ENCODE measurements around the gene SLC9A4. TPM values are rescaled to one million over a fixed set of nuclear protein-coding genes. Genes with fewer than 3 reads are reported as not detected.
"Not testable (repeated sequence)": the region's sequence is repeated elsewhere in the genome, so short reads cannot be mapped to it uniquely, and the experiment has no call there.

Gene SLC9A4
- total RNA-seq, 1 experiment from 2014 or later, result not detected

DNA sequence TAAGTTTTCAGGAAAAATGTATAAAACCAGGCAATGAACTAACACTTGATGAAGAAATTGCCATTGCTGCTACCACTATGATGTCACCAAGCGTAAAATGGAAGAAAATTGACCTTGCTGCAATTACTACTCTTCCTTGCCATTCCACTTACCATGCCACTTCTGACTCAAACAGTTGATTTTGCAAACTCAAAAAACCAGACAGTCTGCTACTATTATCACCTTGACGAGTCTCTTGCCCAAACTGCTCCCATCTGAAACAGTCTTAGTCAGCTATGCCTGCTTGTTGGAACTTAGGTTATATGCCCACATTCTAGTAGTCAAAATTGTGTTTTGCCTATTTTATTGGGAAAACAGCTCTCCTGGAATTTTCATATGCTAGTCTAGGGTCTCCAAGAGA lies 74.4 kb downstream of the SLC9A4 start:
- DNase-seq (ENCODE audit: low read depth), result no peak

DNA sequence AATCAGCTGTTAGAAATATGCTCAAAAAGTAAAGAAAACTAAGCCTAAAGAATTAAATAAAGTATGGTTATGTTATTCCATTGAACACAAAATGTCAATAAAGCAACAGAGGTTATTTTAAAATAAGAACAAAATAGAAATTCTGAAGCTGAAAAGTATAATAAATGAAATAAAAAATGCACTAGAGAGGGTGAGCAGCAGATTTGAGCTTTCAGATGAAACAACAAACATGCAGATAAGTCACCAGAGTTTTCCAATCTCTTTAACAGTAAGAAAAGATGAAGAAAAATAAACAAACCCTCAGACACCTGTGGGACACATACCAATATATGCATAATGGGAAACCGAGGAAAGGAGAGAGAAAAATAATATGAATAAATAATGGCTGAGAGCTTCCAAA lies 76.0 kb downstream of the SLC9A4 start:
- no peak for DNase-seq (ENCODE audit: low read depth)

DNA sequence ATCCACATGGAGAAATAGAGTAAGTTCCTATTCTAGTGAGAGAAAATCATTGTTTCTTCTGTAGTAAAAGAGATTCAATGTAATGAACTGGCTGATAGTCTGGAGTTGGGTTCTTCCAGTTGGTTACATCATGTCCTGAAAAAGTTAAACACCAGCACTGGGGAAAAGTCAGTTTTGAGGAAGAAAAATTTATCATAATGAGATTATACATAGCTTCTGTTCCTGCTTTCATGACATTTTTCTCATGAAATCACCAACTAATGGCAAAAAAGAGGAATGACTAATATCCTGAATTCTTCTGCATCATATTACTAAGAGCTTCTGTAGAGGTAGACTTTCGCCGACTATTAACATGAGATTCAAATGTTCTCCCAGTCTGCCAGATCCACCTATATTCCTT lies 77.1 kb downstream of the SLC9A4 start:
- DNase-seq (ENCODE audit: low read depth), result no peak

DNA sequence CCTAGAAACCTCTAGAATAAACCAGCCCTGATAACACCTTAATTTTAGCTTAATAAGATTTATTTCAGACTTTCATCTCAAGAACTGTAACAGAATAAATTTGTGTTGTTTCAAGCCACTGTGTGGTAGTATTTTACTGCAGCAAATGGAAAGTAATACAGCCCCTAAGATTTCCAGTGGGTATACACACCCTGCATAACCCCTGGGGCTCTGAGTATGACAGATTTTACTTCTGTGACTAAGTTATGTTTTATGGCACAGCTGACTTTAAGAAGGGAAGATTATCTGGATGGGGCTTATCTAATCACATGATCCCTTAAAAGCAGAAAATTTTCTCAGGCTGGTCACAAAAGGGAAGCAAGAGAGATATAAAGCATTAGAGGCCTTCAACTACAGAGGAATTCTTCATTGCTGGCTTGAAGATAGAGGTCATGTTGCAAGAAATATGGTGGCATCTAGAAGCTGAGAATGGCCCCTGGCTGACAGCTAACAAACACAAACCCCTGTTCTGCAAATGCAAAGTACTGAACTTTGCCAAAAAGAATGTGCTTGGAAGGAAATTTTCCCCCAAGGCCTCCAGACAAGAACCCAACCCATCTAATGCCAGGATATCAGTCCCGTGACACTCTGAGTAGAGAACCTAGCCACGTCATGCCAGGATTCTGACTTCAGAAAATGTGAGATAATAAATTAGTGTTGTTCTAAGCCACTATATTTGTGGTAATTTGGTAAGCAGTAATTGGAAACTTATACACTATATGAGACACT lies 78.5 kb downstream of the SLC9A4 start:
- no peak for DNase-seq (ENCODE audit: low read depth)

DNA sequence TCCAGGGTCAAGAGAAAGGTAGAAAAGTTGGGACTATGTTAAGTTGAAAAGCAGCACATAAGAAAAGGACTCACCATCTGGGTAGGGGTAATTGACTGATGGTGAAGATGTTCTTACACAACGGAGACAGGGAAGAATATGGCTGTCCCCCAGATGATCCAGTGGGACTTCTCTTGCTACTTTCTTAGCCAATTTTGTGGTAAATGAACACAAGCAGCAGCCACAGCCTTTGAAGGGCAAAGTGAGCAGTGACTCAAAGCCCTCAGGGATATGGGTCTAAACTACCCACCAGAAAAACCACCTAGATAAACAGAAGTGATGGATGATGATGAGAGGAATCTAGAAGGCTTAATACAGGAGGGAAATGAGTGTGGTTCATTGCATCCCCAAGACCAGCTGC lies 80.6 kb downstream of the SLC9A4 start:
- no peak for DNase-seq (ENCODE audit: low read depth)

DNA sequence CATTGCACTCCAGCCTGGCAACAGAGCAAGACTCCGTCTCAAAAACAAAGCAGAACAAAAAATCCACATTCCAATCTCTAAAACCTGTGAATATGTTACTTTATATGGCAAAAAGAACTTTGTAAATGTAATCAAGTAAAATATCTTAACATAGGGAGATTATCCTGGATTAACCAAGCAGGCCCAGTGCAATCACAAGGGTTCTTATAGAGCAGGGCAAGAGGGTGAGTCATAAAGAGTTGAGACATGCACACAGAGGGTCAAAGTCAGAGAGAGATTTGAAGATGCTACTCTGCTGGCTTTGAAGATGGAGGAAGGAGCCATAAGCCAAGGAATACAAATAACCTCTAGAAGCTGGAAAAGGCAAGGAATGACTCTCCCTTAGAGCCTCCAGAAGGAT lies 85.4 kb downstream of the SLC9A4 start:
- DNase-seq (ENCODE audit: low read depth), result no peak

DNA sequence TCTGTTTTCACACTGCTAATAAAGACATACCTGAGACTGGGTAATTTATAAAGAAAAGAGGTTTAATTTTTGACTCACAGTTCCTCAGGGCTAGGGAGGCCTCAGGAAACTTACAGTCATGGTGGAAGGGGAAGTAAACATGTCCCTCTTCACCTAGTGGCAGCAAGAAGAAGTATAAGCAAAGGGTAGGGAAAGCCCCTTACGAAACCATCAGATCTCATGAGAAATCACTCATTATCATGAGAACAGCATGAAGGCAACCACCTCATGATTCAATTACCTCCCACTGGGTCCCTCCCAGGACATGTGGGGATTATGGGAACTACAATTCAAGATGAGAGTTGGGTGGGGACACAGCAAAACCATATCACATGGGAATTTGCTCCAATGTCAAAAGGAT lies 89.5 kb downstream of the SLC9A4 start:
- DNase-seq (ENCODE audit: low read depth), result not testable (repeated sequence)

DNA sequence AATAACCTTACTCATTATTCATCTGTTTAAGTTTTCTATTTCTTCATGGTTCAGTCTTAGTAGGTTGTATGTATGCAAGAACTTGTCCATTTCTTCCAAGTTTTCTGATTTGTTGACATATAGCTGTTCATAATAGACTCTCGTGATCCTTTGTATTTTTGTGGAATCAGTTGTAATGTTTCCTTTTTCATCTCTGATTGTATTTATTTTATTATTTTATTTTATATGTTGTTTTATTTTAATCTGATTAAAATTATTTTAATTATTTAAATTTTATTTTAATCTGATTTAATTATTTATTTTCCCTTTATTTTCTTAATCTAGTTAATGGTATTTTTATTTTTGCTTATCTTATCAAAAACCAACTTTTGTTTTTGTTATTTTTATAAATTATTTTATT lies 102.9 kb downstream of the SLC9A4 start:
- no peak for DNase-seq (ENCODE audit: low read depth)

DNA sequence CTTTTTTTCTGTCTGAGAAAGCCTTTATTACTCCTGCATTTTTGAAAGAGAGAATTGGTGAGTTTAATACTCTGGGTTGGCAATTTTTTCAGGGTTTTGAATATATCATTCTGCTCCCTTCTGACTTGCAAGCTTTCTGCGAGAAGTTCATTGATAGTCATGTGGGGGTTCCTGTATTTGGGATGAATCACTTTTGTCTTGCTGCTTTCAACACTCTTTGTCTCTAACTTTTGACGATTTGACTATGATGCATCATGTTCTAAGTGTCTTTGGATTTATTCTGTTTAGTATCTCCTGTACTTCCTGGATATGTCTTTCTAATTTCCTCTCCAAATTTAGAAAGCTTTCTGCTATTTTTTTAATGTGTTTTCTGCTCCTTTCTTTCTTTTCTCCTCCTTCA lies 105.3 kb downstream of the SLC9A4 start:
- DNase-seq (ENCODE audit: low read depth), result no peak

DNA sequence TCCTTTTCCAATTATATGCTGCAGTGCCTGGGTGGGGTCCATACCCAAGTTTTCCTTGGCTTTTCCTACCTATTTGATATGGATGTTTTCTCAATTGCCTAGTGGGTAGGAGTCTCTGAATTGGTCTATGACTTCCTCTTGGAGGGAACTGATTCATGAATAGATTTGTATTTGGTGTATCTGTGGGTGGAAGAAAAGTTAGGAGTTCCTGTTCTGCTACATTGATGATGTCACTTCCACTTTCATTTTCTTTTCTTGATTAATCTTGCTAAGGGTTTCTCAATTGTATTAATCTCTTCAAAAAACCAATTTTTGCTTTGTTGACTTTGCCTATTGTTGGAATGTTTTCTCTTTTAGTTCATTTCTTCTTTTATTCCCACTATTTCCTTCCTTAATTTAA lies 108.9 kb downstream of the SLC9A4 start:
- DNase-seq (ENCODE audit: low read depth), result no peak

DNA sequence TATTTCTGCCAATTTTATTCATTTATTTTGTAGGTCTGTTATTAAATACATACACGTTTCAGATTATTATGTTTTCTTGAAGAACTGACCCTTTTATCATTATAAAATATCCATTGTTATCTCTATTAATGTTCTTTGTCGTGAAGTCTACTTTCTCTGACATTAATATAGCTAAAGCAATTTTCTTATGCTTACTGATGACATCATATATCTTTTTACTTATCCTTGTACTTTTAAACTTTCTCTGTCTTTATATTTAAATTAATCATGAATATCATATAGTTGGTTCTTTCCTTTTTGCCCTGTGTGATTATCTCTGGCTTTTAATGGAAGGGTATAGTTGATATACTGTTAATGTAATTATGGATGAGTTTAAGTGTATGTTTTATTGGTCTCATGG lies 109.8 kb downstream of the SLC9A4 start:
- DNase-seq (ENCODE audit: low read depth), result no peak

Other genes with a start within 250 kb of the SLC9A4 start
- not detected in 2 replicates for gene IL1RL1, start 161.7 kb upstream of the SLC9A4 start, total RNA-seq (2014; rRNA removed; shearing (Covaris generic))
- gene IL18R1, start 117.4 kb upstream of the SLC9A4 start, total RNA-seq (2014; rRNA removed; shearing (Covaris generic)), result not detected in 2 replicates
- gene IL18RAP, start 50.1 kb upstream of the SLC9A4 start, total RNA-seq (2014; rRNA removed; shearing (Covaris generic)), result not detected in 2 replicates
- gene SLC9A2, start 146.3 kb downstream of the SLC9A4 start, total RNA-seq (2014; rRNA removed; shearing (Covaris generic)), result 0.05 TPM in 1 of 2 replicates, not detected in the other

Measured in M059J (cell line).